GM19372 (cell line): ENCODE results near the gene LRRTM2.

ENCODE experiments used
- ATAC-seq: cut with Tn5 transposase; IDR thresholded peaks from one replicate; pipeline ENCODE4 v1.9.1; 2021; ENCODE audit warnings: mild to moderate bottlenecking, low read depth, moderate library complexity; ENCODE audit not compliant: unreplicated experiment

LRRTM2 gene

DNA sequence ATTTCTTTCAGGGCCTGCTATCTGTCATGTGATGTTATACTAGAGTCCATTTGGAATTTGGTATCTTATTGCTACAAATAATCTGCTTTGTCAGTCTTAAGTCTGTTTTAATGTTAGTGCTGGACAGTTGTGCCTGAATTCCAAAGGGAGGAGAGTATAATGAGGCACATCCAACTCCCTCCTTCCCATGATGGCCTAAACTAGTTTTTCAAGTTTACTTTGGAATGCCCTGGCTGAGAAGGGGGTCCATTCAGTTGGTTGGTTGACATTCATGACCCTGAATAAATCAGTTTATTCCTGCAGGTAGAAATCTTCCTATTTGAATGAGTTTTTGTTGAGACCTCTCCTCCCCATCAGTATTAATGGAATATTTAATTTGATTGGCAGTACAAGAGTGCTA, 9.4 kb upstream of the LRRTM2 start:
- no peak for ATAC-seq

DNA sequence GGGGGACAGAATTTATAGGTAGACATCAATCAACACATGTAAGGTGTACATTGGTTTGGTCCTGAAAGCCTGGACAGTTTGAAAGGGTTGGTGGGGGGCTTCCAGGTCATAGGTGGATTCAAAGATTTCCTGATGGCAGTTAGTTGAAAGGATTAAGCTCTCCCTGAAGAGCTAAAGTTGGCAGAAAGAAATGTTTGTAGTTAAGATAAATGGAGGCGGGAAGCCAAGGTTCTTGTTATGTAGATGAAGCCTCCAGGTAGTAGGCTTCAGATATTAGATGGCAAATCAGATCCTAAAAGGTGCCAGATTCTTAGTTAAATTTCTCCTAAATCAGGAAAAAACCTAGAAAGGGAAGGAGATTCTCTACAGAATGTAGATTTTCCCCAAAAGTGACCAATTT, 9.0 kb upstream of the LRRTM2 start:
- ATAC-seq, result no peak

DNA sequence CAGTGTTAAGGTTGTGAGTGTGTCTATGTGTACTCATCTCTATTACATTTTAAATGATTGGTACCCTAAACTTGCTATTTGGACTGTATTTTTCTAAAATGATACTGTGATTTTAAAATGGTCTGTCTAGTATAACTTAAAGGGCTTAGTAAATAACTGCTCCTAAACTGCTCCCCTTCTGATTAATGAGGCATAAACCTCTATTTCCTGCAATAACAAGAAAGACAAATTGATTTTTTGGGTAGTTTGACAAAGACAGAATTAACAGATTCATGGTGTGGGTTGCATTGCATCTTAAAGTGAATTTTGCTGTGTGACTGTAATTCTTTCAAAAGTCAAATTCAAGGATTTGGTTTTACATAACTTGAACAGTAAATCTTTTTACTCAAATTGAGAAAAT, 8.1 kb upstream of the LRRTM2 start:
- ATAC-seq, result no peak

DNA sequence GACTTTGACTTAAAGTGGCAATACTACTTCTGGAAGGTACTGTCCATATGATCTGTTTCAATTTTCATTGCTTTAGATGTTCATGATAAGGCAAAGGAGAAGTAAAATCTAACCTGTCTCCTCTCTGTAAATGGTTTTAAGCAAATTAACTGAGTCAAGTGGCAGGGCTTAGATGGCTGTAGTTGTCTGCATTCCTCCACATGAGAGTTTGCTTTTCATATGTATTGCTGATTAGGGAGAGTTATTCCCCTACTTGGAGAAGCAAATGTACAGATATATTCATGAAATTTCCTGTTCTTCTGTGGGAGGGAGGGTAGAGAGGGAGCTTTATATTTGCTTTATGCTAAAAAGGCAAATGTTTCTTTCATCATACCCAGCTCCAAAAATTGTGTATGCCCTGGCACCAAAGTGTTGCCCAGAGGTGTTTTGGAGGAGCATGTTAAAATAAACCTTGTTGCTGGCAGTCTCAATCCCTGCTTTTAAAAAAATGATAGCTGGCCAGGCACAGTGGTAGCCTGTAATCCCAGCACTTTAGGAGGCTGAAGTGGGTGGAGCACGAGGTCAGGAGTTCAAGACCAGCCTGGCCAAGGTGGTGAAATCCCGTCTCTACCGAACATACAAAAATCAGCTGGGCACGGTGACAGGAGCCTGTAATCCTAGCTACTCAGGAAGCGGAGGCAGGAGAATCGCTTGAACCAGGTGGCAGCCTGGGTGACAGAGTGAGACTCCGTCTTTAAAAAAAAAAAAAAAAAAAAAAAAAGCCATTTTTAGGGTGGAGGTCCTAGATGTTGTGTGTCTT, 3.5 kb upstream of the LRRTM2 start:
- ATAC-seq, result no peak

DNA sequence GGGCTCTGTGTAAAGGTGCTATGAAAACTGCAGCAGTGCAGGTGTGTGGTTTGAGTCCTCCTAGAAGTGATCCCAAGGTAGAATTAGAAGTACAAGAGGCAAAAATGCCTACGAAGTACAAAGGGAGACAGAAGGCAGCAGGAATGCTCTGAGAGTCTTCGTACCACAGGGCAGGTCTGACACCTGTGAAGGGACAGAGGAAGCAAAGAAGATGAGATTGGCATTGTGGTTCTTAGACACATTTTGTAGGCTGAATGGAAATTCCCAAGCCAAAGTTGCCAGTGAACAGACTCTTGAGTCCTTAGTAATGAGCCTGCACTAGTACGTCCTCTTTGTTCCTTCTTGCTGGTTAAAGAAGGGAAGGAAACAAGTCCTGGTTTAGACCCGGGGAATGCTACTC, 1.7 kb upstream of the LRRTM2 start:
- no peak for ATAC-seq

DNA sequence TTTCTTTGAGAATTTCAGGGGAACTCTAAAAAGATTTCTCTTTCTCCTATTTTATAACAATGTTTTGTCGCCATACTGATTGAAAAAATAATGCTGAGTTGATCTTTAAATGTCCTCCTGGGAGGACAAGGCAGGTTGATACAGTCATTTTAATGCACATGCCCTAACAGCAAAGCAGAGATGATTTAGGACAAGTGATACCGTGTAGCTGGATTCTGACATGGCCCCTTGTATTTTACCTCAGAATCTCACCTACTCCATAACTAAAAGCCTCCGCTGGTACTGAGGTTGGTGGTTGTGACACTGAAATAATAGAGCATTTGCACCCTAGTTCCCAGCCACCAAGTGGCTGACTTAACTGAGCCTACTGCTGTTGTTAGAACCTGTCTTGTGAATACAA, 811 bp upstream of the LRRTM2 start:
- no peak for ATAC-seq

DNA sequence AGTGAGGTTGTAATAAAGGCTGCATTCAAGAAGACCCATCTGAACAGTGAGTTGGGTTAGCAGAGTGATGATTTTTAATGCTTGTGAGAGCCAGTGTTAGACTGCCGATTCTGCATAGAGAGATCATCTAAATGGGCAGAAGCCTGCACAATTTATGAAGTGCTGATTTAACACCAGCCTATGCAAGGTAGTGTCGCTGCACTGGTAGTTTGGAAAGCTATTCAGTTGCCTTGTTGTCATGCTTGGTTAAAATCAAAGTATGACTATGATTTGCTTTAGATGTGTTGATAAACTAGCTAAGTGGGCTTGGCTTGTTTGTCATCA, 379 bp upstream of the LRRTM2 start:
- ATAC-seq, result no peak

DNA sequence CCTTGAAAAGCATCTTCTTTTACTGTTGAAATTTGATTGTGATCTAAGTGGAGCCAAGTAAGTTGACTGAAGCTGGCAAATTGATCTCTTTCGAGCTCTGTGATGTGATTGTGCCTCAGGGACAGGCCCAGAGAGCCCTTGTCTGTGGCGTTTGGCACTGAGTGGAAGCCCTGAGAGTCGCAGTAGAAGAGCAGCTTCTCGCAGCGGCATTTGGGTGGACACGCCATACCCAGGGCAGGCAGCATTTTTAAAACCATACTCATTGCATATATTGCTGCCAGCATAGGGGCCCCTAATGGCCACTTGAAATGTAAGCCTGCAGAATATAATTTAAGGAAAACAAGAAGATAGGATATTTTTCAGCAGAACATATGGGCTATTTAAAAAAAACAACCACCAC, 894 bp downstream of the LRRTM2 start:
- no peak for ATAC-seq

DNA sequence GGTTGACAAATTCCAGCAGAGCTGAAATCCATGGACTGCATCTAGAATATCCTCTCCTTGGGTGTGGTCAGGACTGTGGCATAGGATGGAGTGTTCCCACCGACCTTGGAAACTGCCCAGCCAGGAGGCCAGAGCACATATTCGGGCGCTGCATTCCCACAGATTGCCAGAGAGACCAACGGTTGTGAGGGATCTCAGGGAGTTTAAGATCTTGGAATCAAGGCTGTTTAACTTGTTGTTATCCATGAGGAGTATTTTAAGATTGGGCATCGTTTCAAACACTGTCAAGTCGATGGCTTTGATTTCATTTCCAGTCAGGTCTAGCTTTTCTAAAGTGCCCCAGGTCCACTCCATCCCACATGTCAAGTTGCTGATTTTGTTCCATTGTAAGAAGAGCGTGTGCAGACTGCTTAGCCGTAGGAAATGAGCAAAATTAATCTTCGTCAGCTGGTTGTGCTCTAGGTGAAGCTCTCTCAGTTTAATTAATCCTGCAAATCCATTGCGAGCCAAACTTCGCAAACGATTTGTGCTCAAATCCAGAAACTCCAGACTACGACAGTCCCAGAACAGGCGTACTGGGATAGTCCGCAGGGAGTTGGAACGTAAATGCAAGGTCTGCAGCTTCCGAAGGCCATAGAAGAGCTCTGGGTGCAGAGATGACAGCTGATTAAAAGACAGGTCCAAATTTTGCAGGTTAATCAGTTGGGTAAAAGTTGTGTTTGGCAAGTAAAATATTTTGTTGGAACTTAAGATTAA, 1.5 kb downstream of the LRRTM2 start:
- no peak for ATAC-seq

DNA sequence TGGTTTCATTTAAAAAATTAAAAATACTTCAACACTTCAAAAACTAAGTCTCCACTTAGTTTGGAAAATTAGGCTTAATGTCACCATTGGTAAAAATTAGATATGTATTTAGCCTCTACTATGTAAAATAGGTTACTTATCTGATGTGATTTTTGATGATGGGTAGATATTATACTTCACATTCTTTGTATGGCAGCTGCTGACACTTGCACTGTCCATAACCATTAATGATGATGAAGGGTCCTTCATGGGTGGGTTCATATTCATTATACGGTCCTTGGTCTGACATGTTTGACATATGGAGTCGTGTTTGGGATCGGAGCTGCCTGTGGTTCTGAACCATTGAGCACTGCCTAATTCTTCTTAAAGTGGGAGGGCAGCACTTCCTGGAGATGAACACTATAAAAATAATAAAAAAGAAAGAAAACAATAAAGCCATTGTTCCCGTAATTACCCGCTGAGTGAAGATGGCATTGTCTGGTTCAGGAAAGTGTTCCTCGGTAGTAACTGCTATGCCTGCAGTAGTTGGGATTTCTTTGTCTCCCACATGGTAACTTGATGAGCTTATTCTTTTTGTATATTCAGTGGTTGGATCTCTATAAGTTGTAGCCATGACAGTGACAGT, 2.2 kb downstream of the LRRTM2 start:
- ATAC-seq, result no peak

DNA sequence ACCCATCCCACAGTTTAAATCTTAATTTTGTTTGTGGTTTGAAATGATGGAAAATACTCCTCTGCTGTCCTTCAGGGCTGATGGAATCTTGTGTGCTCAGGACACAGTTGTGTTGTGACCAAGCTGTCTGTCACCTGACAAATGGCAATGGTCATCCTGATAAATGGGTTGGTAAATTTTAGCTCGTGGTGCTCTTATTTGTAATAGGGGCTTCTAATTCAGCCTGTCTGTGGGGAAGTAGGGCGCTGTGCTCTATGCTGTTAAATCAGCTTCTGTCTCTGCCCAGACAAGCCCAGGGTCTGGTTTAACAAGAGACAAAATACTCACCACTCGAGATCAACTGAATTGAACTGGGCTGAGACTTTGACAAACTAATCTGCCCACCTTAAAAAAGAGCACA, 4.5 kb downstream of the LRRTM2 start:
- ATAC-seq, result no peak

DNA sequence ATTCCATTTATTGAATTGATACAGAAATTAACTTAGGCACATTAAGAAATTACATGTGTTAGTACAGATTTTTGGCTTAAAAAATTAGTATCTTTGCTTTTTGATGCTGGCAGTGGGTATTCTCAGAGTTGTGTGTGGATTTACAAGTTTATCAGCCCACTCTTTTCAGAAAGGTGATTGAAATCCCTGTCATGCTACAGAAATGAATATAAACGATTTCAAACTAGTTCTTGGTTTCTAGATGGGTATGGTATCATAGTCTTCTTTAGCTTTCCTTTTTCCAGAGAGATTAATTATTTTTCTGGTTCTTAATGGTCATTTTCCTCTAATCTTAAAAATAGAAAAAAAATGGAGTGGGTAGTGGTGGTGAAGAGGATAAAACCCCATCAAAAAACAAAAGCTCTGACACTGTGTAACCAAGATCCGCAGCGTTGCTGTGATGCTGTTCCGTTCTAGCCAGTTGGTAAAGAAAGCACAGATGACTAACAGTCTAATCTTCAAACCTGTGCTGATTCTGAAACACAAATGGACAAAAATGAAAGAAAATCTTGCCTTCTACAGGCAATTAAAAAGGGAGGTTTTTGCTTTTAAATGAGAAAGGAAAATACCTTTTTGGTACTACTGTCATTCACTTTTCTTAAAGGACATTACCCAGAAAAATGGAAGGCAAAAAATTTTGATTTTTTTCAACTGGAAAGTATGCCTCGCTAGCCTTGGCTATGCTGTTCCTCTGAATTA, 5.2 kb downstream of the LRRTM2 start:
- ATAC-seq, result no peak

DNA sequence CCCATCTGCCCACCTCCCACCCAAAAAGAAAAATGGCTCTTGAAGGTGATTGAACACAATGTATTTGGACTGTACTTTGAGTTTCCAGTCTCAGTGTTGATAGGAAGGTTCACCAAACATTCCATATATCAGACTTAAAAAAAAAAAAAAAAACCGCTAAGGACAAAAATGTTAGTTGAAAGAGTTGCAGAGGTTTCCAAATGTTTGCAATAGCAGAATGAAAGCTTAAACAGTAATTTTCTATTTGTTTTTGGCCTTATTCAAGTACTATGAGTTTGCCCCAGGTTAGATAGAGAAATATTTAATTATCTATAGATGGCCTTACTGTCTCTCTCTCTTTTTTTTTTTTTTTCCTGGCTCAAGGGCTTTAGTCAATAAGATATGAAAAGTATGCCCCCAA, 6.1 kb downstream of the LRRTM2 start:
- no peak for ATAC-seq

DNA sequence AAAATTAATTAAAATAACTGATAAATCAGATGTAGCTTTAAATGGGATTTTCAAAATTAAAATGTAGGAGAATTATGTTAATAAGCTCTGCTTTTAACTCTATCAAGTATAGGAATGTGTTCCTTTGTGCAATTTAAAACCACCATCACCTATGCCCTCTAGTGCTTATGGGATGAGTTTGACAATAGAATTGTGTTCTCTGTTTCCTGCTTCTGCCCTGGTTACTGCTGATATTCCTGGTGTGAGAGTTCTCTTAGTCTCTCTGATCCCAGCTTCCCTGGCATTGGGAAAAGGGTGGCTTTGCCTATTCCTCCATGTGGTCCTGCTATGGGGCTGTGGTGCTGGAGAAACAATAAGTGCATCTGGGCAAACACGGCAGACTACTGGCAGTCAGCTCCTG, 8.1 kb downstream of the LRRTM2 start:
- ATAC-seq, result no peak

DNA sequence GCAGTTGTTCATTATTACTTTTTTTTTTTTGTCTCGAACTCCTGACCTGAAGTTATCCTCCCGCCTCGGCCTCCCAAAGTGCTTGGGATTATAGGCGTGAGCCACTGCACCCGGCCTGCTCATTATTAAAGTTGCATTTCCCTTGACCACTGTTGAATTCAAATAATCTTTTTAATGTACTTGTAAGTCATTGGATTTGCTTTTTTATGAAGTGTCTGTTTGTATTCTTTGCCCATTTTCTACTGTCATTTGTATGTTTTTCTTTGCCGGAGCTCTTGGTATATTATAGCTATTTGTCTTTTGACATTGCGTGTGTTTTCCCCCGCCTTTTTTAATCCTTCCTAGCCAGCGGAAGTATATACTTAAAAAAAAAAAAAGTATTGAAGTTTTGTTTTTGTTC, 22.0 kb downstream of the LRRTM2 start:
- no peak for ATAC-seq

DNA sequence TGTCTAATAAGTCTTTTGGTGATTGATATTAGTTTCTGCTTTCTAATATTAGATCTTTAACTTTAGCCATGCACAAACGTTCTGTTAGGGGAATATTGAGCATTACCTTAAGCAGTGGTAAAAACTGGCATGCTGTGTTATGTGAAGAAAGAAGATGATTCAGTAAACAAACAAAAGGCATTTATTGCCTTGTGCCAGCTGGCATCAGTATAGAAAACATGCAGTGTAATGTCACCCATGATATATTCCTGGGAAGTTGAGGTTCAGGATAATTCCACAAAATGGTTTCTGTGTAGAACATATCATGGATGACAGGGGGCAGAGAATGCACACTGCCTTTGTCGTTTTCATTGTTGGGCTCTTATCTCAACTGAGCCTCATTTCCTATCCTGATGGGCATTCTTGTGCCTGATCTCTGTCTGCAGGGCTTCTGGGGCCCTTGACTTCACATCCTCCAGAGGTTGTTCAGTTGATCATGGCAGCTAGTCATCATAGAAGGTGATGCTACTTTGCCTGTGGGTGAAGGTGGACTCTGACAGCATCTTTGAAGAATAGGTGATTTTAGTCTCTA, 24.2 kb downstream of the LRRTM2 start:
- ATAC-seq, result no peak

DNA sequence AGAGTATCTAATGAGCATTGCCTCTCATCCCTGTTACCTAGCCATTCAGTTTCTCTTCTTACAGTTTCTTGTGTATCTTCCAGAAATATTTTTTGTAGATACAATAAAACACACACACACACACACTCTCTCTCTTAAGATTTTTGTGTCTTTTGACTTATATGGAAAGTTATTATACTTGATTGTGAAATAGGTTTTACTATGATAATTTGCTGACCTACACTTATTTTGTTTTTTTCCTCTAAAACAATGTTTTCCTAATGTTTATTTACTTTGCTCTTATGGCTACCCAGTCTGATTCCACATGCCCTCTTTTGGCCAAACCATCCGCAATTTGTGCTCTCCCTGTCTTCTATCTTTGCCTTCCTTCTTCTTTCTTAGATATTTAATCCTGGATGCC, 25.3 kb downstream of the LRRTM2 start:
- no peak for ATAC-seq

DNA sequence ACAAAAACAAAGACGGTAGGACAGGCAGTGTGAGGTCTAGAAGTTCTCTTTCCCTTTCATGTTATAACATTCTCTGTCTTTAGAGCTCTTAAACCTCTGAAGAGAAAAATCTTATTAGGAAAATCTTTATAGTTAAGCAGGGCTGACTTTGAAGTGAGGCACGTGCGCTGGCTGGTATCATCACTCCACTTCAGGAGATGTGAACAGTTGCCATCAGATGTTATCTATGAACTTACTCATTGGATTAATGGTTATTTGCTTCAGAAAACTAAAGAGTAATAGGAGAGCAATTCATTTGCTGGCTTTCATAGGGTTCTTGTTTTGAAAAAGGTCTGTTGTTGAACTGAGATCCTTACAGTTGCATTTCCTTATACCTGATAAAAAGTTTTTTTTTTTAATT, 25.7 kb downstream of the LRRTM2 start:
- ATAC-seq, result no peak

DNA sequence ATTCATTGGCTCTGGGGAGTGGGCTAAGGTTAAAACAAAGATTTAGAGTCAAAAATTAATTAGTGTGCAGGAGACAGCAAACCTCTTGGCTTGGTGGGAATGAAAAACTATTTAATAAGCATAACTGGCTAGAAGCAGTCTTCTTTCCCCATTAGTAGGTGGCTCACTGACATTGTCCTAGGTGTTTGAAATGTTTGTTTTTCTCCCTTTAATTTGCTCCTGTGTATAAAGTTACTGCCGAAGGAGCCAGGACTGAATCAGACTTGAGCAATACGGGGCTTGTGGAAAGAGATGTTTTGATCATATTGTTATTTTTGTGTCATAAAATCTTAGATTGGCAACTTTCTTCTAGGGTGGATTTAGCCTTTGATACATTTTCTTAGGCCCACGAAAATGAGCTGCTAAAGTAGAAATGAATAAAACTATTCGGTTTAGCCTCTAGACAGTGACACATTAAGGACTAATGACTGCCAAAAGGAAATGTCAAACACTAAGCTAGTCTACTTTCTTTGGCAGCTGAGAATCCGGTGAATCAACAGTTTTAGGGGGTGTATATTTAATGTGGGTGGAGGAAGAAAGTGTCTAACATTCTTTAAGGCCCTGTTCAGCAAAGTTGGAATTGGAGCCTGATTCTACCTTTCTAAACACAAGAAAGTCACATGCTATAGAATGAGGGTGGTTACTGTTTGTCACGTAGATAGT, 30.2 kb downstream of the LRRTM2 start:
- ATAC-seq, result no peak

DNA sequence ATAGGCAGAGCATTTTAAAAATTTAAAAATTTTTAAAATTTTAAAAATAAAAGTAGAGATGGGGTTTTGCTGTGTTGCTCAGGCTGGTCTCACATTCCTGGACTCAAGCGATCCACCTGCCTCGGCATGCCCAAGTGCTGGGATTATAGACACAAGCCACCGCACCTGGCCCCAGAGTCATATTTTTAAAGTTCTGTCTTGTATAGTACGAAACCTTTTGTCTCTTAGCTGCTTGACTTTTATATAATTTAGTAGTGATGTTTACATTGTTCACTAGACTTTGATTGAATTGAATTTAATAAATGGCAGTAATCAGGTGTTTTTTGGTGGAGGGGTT, 31.0 kb downstream of the LRRTM2 start:
- no peak for ATAC-seq
